Brain microvascular endothelial cell (primary cell): Measurements from ENCODE around the gene KAZN.

Experiments
- DNase-seq: peaks from one replicate; pipeline ENCODE4 v3.0.0-alpha.2; 2020
- H3K27ac ChIP-seq: fragments of 250-450 bp; sonication (Bioruptor Pico); 2 replicates; pipeline ENCODE4 v1.5.1; 2020; ENCODE audit warnings: mild to moderate bottlenecking, moderate library complexity
- H3K27me3 ChIP-seq: fragments of 250-450 bp; sonication (Bioruptor Pico); replicated peaks from 2 replicates; pipeline ENCODE4 v1.5.1; 2020; ENCODE audit warnings: mild to moderate bottlenecking
- H3K36me3 ChIP-seq: fragments of 250-450 bp; sonication (Bioruptor Pico); replicated peaks from 2 replicates; pipeline ENCODE4 v1.5.1; 2020; ENCODE audit warnings: mild to moderate bottlenecking
- H3K4me3 ChIP-seq: 2 replicates; pipeline ENCODE4 v1.5.1; 2011; ENCODE audit warnings: low read depth, mild to moderate bottlenecking, control low read depth, low read length, moderate library complexity
- in situ Hi-C: cut with HindIII; loops from 2 replicates; pipeline ENCODE4 v1.10.0; 2017; ENCODE audit warnings: low sequenced_read_pairs, low pct_ligation_motif_present
- TF ChIP-seq, protein P1 (sequence below): IDR thresholded peaks from 2 replicates; pipeline ENCODE4 v1.5.1; 2011; ENCODE audit warnings: low read depth, mild to moderate bottlenecking, moderate library complexity, low read length, control low read depth, inconsistent platforms; ENCODE audit errors: missing control alignments

The KAZN gene

DNA sequence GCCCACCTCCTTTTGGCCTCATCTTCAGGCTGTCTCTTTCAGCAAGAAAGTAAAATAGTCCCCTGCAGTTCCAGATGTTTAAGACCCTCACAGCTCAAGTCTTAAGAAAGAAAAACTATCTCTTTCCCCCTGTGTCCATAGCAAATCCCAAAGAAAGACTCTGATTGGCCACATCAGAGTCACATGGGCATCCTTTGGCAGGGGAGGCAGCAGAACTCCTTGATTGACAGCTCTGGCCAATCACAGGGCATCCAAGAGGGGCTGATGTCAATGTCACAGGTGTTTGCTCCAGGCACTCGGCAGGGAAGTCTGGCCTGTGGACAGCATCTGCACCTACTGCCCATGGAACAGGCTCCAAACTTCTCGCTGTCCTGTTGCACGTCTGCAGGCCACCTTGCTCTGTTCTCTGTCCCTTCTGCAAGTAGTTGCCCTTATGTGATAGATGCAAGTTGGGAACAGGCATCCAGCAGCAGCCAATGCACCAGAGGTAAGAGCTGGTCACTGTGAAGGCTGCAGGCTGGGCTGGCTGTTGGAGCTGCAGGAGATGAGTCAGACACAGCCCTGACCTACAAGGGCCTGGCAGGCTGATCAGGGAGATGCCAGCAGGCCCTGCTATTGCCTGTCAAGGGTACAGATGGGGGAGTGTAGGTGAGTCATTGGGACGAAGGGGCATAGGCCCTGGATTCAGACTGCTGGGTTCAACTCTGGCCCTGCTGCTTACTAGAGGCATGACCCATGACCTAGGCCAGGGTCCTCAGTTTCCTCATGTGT lies 458.2 kb downstream of the KAZN start:
- Histone ChIP-seq H3K27me3 (no peaks in the 10 kb centered on the region), H3K36me3 (peaks cover 5% of the 10 kb centered on the region), H3K4me3 (no peak overlapping the region), H3K27ac (no peak overlapping the region)
- DNase-seq, result peak; percentile 38
- TF ChIP-seq, protein P1, sequence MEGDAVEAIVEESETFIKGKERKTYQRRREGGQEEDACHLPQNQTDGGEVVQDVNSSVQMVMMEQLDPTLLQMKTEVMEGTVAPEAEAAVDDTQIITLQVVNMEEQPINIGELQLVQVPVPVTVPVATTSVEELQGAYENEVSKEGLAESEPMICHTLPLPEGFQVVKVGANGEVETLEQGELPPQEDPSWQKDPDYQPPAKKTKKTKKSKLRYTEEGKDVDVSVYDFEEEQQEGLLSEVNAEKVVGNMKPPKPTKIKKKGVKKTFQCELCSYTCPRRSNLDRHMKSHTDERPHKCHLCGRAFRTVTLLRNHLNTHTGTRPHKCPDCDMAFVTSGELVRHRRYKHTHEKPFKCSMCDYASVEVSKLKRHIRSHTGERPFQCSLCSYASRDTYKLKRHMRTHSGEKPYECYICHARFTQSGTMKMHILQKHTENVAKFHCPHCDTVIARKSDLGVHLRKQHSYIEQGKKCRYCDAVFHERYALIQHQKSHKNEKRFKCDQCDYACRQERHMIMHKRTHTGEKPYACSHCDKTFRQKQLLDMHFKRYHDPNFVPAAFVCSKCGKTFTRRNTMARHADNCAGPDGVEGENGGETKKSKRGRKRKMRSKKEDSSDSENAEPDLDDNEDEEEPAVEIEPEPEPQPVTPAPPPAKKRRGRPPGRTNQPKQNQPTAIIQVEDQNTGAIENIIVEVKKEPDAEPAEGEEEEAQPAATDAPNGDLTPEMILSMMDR, result no peak
- in situ Hi-C loops, result no loop called here

DNA sequence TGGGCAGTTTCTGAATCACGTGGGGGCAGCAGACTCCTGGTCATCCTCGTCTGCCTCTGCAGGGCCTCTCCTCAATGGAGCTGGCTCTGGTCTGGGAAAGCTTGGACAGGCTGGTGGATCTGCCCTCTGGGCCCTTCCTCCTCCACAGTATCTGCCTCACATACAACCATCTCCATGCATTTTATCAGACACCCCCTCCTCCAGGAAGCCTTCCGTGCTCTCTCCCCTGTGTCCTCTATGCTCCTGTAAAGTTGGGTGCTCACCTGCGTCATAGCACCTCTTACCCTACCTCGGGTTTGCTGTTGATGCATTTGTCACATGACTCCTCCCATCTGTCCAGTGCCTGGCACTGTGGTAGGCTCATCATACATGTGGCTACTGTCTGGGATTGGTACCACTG lies 459.3 kb downstream of the KAZN start:
- no peak overlapping the region for H3K4me3 ChIP-seq
- in situ Hi-C loops, result no loop called here
- no peak for DNase-seq
- TF ChIP-seq, protein P1, result no peak
- H3K27me3 ChIP-seq, result no peaks in the 10 kb centered on the region
- H3K27ac ChIP-seq, result no peak overlapping the region
- peaks cover 5% of the 10 kb centered on the region for H3K36me3 ChIP-seq

GRCh38 chr1:15058261-15058660 lies 459.8 kb downstream of the KAZN start:
- Histone ChIP-seq H3K27me3 (no peaks in the 10 kb centered on the region), H3K4me3 (no peak overlapping the region), H3K27ac (no peak overlapping the region), H3K36me3 (peaks cover 5% of the 10 kb centered on the region)
- TF ChIP-seq, protein P1, result no peak
- in situ Hi-C loops, result no loop called here
- no peak for DNase-seq

DNA sequence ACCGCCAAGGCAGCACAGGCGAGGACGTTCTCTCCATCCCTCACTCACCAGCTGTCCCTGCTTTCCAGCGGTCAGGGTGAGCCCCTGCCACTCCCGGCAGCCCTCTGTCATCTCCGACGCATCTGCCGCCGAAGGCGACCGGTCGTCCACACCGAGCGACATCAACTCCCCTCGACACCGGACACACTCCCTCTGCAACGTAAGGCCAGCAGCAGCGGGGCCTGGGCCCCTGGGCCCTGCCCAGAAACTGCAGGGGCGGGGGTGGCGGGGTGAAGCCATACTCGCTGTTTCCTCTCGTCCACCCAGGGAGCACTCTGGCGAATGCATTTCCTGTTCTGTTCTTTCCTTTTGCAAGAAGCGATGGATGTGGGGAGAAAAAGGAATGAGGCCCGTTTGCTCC lies 461.6 kb downstream of the KAZN start:
- Histone ChIP-seq H3K36me3 (peaks cover 5% of the 10 kb centered on the region), H3K27ac (no peak overlapping the region), H3K4me3 (no peak overlapping the region), H3K27me3 (no peaks in the 10 kb centered on the region)
- in situ Hi-C loops, result no loop called here
- TF ChIP-seq, protein P1, result no peak
- DNase-seq, result no peak

DNA sequence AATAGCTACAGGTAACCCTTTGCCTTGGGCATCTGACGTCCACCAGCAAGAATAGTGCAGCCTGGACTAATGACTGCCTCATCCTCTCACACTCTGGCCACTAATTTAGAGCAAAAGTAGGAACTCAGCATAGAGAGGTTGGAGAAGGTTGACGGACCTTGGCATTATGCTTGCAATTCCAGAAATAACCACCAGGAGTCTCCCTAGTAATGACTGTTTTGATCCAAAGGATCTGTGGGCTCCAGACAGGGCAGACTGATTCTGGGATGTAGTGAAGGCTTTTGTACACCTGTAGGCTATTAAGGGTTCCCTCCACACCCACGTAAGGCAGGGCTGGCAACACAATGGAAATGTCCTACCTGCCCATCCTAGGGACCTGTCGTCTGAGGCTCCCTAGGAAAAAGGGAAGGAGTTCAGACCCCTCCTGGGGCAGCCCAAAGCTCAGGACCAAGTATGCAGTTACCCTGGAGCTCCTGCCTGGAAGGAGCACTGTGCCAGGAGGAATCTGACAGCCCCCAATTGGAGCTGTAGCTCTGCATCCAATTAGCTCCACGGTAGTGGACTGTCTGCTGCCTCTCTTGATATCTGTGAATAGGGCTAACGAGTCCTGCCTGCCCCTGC lies 464.1 kb downstream of the KAZN start:
- Histone ChIP-seq H3K27ac (no peak overlapping the region), H3K36me3 (no peaks in the 10 kb centered on the region), H3K27me3 (no peaks in the 10 kb centered on the region), H3K4me3 (no peak overlapping the region)
- in situ Hi-C loops, result no loop called here
- DNase-seq, result no peak
- TF ChIP-seq, protein P1, result peak; percentile 61

GRCh38 chr1:15063346-15063745 lies 464.9 kb downstream of the KAZN start:
- TF ChIP-seq, protein P1, result no peak
- H3K36me3 ChIP-seq, result no peaks in the 10 kb centered on the region
- in situ Hi-C loops, result no loop called here

More at GRCh38 chr1:15063346-15063745, 464.9 kb downstream of the KAZN start:
- Histone ChIP-seq H3K27me3 (no peaks in the 10 kb centered on the region), H3K4me3 (no peak overlapping the region), H3K27ac (no peak overlapping the region)
- no peak for DNase-seq
